GM23338 (cell line): ENCODE measurements around the gene PDE4B. TPM values are rescaled to one million over a fixed set of nuclear protein-coding genes. Genes with fewer than 3 reads are reported as not detected.
A peak's percentile ranks its signal among the peaks of the same experiment; 100 is the strongest.

Experiments used
- ATAC-seq: fragments of 200-7000 bp; cut with Tn5 transposase; 3 replicates; pipeline ENCODE4 v1.9.1; 2020
- DNase-seq: peaks from one replicate; pipeline ENCODE4 v3.0.0-alpha.2; 2015; ENCODE audit warnings: low spot score
- H2AFZ ChIP-seq: fragments of 200-600 bp; sonication (generic); 2 replicates; pipeline ENCODE4 v1.8.0; 2016; ENCODE audit warnings: antibody characterized with exemption, mild to moderate bottlenecking, moderate library complexity
- H3F3A ChIP-seq: fragments of 200-600 bp; sonication (generic); replicated peaks from 2 replicates; pipeline ENCODE4 v1.8.0; 2017; ENCODE audit warnings: antibody characterized with exemption, mixed run types, low read depth
- H3K27ac ChIP-seq: fragments of 200-600 bp; sonication (generic); 2 replicates; pipeline ENCODE4 v1.6.1; 2016; ENCODE audit warnings: low read depth
- H3K27me3 ChIP-seq: fragments of 200-600 bp; sonication (generic); 2 replicates; pipeline ENCODE4 v1.8.0; 2016; ENCODE audit warnings: mild to moderate bottlenecking, mixed run types, moderate library complexity; ENCODE audit not compliant: insufficient read depth
- H3K36me3 ChIP-seq: fragments of 200-600 bp; sonication (generic); 2 replicates; pipeline ENCODE4 v1.8.0; 2016; ENCODE audit warnings: mild to moderate bottlenecking; ENCODE audit not compliant: insufficient read depth
- H3K4me1 ChIP-seq: fragments of 200-600 bp; sonication (generic); 2 replicates; pipeline ENCODE4 v1.8.0; 2016; ENCODE audit warnings: mild to moderate bottlenecking, moderate library complexity; ENCODE audit not compliant: insufficient read depth
- H3K4me2 ChIP-seq: fragments of 200-600 bp; sonication (generic); 2 replicates; pipeline ENCODE4 v1.7.1; 2017; ENCODE audit warnings: mixed run types
- H3K4me3 ChIP-seq: fragments of 200-600 bp; sonication (generic); 2 replicates; pipeline ENCODE4 v1.6.1; 2016; ENCODE audit warnings: mixed run types
- H3K79me2 ChIP-seq: fragments of 200-600 bp; sonication (generic); replicated peaks from 2 replicates; pipeline ENCODE4 v1.8.0; 2017; ENCODE audit warnings: mild to moderate bottlenecking; ENCODE audit not compliant: insufficient read depth
- H3K9me2 ChIP-seq: fragments of 200-600 bp; sonication (generic); 2 replicates; pipeline ENCODE4 v1.8.0; 2017; ENCODE audit not compliant: insufficient read depth
- H4K20me1 ChIP-seq: fragments of 200-600 bp; sonication (generic); replicated peaks from 2 replicates; pipeline ENCODE4 v1.8.0; 2017; ENCODE audit warnings: mild to moderate bottlenecking; ENCODE audit not compliant: insufficient read depth
- H3K27ac Mint-ChIP-seq: 2 replicates; pipeline ENCODE4 v1.8.0; 2020; ENCODE audit warnings: inconsistent platforms, mild to moderate bottlenecking, moderate library complexity, mixed read lengths
- H3K27me3 Mint-ChIP-seq: 3 replicates; pipeline ENCODE4 v1.8.0; 2022; ENCODE audit warnings: low read depth, mild to moderate bottlenecking, moderate library complexity, mixed read lengths, inconsistent platforms; ENCODE audit not compliant: insufficient read depth, poor library complexity
- H3K36me3 Mint-ChIP-seq: 3 replicates; pipeline ENCODE4 v1.8.0; 2021; ENCODE audit warnings: low read depth, mild to moderate bottlenecking, inconsistent platforms, moderate library complexity, mixed read lengths
- H3K4me1 Mint-ChIP-seq: 3 replicates; pipeline ENCODE4 v1.8.0; 2020; ENCODE audit warnings: mild to moderate bottlenecking, inconsistent platforms, mixed read lengths
- H3K4me3 Mint-ChIP-seq: 3 replicates; pipeline ENCODE4 v1.8.0; 2021; ENCODE audit warnings: moderate library complexity, mild to moderate bottlenecking, inconsistent platforms, mixed read lengths
- H3K9me3 Mint-ChIP-seq: 3 replicates; pipeline ENCODE4 v1.8.0; 2020; ENCODE audit warnings: moderate library complexity, mild to moderate bottlenecking, inconsistent platforms, mixed read lengths
- EZH2 ChIP-seq: fragments of 200-600 bp; sonication (generic); IDR thresholded peaks from one replicate; pipeline ENCODE4 v1.8.0; 2017; ENCODE audit warnings: antibody characterized with exemption, mild to moderate bottlenecking, low read depth; ENCODE audit not compliant: unreplicated experiment
- EZH2phosphoT487 ChIP-seq: fragments of 200-600 bp; sonication (generic); IDR thresholded peaks from one replicate; pipeline ENCODE4 v1.8.1; 2018; ENCODE audit warnings: antibody characterized with exemption; ENCODE audit not compliant: unreplicated experiment
- JUNB ChIP-seq: IDR thresholded peaks from one replicate; pipeline ENCODE4 v1.6.1; 2016; ENCODE audit warnings: antibody characterized with exemption; ENCODE audit not compliant: unreplicated experiment
- NANOG ChIP-seq: IDR thresholded peaks from 2 replicates; pipeline ENCODE4 v1.6.1; 2016; ENCODE audit warnings: antibody characterized with exemption, borderline replicate concordance
- POLR2AphosphoS5 ChIP-seq: IDR thresholded peaks from 2 replicates; pipeline ENCODE4 v1.6.1; 2016; ENCODE audit warnings: antibody characterized with exemption, low read depth
- STAT1 ChIP-seq: IDR thresholded peaks from one replicate; pipeline ENCODE4 v1.6.1; 2016; ENCODE audit warnings: antibody characterized with exemption; ENCODE audit not compliant: unreplicated experiment
- ZNF114 ChIP-seq: fragments of 250-450 bp; sonication (Bioruptor Pico); IDR thresholded peaks from 2 replicates; pipeline ENCODE4 v1.5.0; 2020; ENCODE audit warnings: mild to moderate bottlenecking, moderate library complexity
- polyA plus RNA-seq: library from polyadenylated mRNA; unstranded; fragments of >200 nt; fragmentation: Nextera tagmentation; extraction: Ambion mirVana; gene quantifications from 2 replicates; pipeline ENCODE4 v1.2.1, GENCODE V29; 2016
- total RNA-seq: library from RNA; depleted of rRNA; stranded (reverse); fragments of >200 nt; shearing (Covaris generic); gene quantifications from 2 replicates; pipeline ENCODE4 v1.2.3, GENCODE V29; 2014
- TF ChIP-seq, protein P1 (sequence below): IDR thresholded peaks from one replicate; pipeline ENCODE4 v1.6.1; 2018; ENCODE audit warnings: antibody characterized with exemption; ENCODE audit not compliant: unreplicated experiment
- TF ChIP-seq, protein P2 (sequence below): IDR thresholded peaks from 2 replicates; pipeline ENCODE4 v1.6.1; 2016; ENCODE audit warnings: antibody characterized with exemption

Gene PDE4B
- total and polyA plus RNA-seq, 2 experiments from 2014 or later: 14.0 to 25.6 TPM

DNA sequence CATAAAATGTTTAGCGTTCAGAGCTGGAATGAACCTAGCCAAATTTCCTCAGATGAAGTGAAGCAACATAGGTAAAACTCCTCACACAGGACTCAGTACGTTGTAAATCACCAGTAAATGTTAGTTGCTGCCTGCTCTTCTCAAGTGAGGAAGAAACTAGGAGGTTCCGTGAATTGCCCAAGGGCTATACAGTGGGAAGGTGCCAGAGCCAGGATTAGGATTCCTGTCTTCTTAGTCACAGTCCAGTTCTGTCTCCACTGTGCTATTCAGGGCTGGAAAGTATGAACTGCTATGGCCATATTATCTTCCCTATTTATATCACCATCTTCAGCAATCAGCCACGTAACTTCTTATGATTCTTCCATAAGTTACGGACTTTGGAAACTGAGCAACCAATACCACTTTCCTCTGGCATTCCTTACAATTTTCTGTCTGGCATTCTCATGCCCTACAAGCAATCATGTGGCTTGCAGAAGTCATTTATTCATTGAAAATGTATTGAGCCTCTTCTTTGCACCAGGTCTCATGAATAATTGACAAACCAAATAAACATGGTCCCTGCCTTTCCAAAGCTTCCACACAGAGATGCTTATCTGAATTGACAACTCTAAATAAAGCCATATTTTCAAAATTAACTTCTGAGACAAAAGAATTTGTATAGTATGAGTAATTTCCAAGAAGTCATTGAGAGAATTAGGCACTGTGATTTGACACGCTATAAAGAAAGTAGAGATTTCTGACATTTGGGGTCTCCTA lies 469.7 kb downstream of the PDE4B start:
- Mint-ChIP-seq H3K27ac (no peak overlapping the region), H3K9me3 (no peaks in the 10 kb centered on the region), H3K4me1 (peaks cover 29% of the 10 kb centered on the region), H3K36me3 (no peaks in the 10 kb centered on the region), H3K4me3 (no peak overlapping the region), H3K27me3 (peaks cover 6% of the 10 kb centered on the region)
- Histone ChIP-seq H3K4me1 (peaks cover 21% of the 10 kb centered on the region), H3K4me3 (no peak overlapping the region), H2AFZ (no peak overlapping the region), H3K27me3 (no peaks in the 10 kb centered on the region), H3K27ac (no peak overlapping the region), H3K4me2 (no peak overlapping the region), H3F3A (no peaks in the 10 kb centered on the region), H3K79me2 (no peaks in the 10 kb centered on the region), H3K36me3 (no peaks in the 10 kb centered on the region), H3K9me2 (0 out of 2 replicates have a peak, but pooled peaks cover 4% of the 10 kb centered on the region), H4K20me1 (no peaks in the 10 kb centered on the region)
- TF ChIP-seq JUNB: no peak
- no peak for TF ChIP-seq POLR2AphosphoS5
- TF ChIP-seq EZH2: no peak
- TF ChIP-seq, protein P1, sequence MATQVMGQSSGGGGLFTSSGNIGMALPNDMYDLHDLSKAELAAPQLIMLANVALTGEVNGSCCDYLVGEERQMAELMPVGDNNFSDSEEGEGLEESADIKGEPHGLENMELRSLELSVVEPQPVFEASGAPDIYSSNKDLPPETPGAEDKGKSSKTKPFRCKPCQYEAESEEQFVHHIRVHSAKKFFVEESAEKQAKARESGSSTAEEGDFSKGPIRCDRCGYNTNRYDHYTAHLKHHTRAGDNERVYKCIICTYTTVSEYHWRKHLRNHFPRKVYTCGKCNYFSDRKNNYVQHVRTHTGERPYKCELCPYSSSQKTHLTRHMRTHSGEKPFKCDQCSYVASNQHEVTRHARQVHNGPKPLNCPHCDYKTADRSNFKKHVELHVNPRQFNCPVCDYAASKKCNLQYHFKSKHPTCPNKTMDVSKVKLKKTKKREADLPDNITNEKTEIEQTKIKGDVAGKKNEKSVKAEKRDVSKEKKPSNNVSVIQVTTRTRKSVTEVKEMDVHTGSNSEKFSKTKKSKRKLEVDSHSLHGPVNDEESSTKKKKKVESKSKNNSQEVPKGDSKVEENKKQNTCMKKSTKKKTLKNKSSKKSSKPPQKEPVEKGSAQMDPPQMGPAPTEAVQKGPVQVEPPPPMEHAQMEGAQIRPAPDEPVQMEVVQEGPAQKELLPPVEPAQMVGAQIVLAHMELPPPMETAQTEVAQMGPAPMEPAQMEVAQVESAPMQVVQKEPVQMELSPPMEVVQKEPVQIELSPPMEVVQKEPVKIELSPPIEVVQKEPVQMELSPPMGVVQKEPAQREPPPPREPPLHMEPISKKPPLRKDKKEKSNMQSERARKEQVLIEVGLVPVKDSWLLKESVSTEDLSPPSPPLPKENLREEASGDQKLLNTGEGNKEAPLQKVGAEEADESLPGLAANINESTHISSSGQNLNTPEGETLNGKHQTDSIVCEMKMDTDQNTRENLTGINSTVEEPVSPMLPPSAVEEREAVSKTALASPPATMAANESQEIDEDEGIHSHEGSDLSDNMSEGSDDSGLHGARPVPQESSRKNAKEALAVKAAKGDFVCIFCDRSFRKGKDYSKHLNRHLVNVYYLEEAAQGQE: no peak
- no peak for TF ChIP-seq ZNF114 (CRISPR knock-in tag)
- TF ChIP-seq, protein P2, sequence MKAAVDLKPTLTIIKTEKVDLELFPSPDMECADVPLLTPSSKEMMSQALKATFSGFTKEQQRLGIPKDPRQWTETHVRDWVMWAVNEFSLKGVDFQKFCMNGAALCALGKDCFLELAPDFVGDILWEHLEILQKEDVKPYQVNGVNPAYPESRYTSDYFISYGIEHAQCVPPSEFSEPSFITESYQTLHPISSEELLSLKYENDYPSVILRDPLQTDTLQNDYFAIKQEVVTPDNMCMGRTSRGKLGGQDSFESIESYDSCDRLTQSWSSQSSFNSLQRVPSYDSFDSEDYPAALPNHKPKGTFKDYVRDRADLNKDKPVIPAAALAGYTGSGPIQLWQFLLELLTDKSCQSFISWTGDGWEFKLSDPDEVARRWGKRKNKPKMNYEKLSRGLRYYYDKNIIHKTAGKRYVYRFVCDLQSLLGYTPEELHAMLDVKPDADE: no peak
- TF ChIP-seq NANOG: no peak
- TF ChIP-seq EZH2phosphoT487: no peak
- no peak for DNase-seq
- ATAC-seq: no peak

DNA sequence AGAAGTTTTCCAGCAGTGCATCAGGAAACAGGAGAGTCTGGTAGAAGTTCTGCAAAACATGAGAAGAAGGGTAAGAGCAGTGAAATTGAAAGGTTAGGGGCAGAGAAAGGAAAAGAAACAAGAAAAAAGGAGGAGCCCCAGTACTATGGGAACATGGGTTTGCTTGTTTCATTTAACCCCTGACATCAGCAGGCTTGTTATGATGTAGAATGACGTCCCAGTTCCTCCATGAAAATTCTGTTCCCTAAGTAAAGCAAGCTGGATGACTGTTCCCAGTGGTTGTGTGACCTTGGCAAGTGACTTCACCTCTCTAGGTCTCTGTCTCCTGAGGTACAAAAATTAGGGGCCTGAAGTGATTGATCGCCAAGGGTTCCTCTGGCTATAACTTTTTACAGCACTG lies 472.6 kb downstream of the PDE4B start:
- H3K27ac Mint-ChIP-seq: no peak overlapping the region
- no peak overlapping the region for H3K4me3 ChIP-seq
- DNase-seq (no peak), ATAC-seq (no peak)
- no peaks in the 10 kb centered on the region for H3K36me3 ChIP-seq
- H3K4me3 Mint-ChIP-seq: no peak overlapping the region
- no peaks in the 10 kb centered on the region for H3K27me3 ChIP-seq
- H3K4me1 Mint-ChIP-seq: peaks cover 28% of the 10 kb centered on the region
- no peaks in the 10 kb centered on the region for H4K20me1 ChIP-seq
- H3K4me2 ChIP-seq: no peak overlapping the region
- H3K27ac ChIP-seq: no peak overlapping the region
- TF ChIP-seq, protein P2: no peak
- TF ChIP-seq JUNB (no peak), STAT1 (no peak), POLR2AphosphoS5 (no peak)
- peaks cover 9% of the 10 kb centered on the region for H3K4me1 ChIP-seq
- H3F3A ChIP-seq: no peaks in the 10 kb centered on the region
- 0 out of 2 replicates have a peak, but pooled peaks cover 4% of the 10 kb centered on the region for H3K9me2 ChIP-seq
- H3K27me3 Mint-ChIP-seq: peaks cover 4% of the 10 kb centered on the region
- H3K79me2 ChIP-seq: no peaks in the 10 kb centered on the region
- no peaks in the 10 kb centered on the region for H3K36me3 Mint-ChIP-seq
- H2AFZ ChIP-seq: peak overlapping the region; percentile 34
- no peaks in the 10 kb centered on the region for H3K9me3 Mint-ChIP-seq
